Measurements from ENCODE around the gene TRIM9.

Gene TRIM9

GRCh38 chr14:51131516-51131915 is 36.6 kb upstream of the TRIM9 start:
- Histone ChIP-seq H3K4me3 (ENCODE audit: low read depth in 1 of 2, low read length in 1 of 2) (no peak overlapping the region), H3K27ac (peak overlapping the region; percentile 32), H3K27me3 (no peaks in the 10 kb centered on the region), H3K9me3 (no peaks in the 10 kb centered on the region), H3K36me3 (no peaks in the 10 kb centered on the region), H3K4me1 (ENCODE audit: control insufficient read depth in 1 of 2, insufficient read depth in 1 of 2, low read depth in 1 of 2, low read length in 1 of 2) (peaks cover 0 to 16% of the 10 kb centered on the region in 2 experiments)
- no peak for TF ChIP-seq CTCF (IDR thresholded peaks at IDR 0.05)

- no peak for TF ChIP-seq CTCF (IDR thresholded peaks at IDR 0.05)
- no peaks in the 10 kb centered on the region for H3K27me3 ChIP-seq
- H3K4me1 ChIP-seq (ENCODE audit: control insufficient read depth in 1 of 2, insufficient read depth in 1 of 2, low read depth in 1 of 2, low read length in 1 of 2) = peaks cover 0 to 16% of the 10 kb centered on the region in 2 experiments
- no peaks in the 10 kb centered on the region for H3K36me3 ChIP-seq
- H3K27ac ChIP-seq = no peak overlapping the region
- H3K4me3 ChIP-seq (ENCODE audit: low read depth in 1 of 2, low read length in 1 of 2) = no peak overlapping the region
- no peaks in the 10 kb centered on the region for H3K9me3 ChIP-seq
Observed at GRCh38 chr14:51129130-51129529, 34.2 kb upstream of the TRIM9 start.

- Histone ChIP-seq H3K4me3 (ENCODE audit: low read depth in 1 of 2, low read length in 1 of 2) (no peak overlapping the region), H3K9me3 (no peaks in the 10 kb centered on the region), H3K36me3 (no peaks in the 10 kb centered on the region), H3K27me3 (no peaks in the 10 kb centered on the region), H3K27ac (no peak overlapping the region), H3K4me1 (ENCODE audit: control insufficient read depth in 1 of 2, insufficient read depth in 1 of 2, low read depth in 1 of 2, low read length in 1 of 2) (no peaks in the 10 kb centered on the region)
- no peak for TF ChIP-seq CTCF (IDR thresholded peaks at IDR 0.05)
Observed at GRCh38 chr14:51124029-51124428, 29.1 kb upstream of the TRIM9 start.

GRCh38 chr14:51121096-51121495 is 26.2 kb upstream of the TRIM9 start:
- H3K27ac ChIP-seq = no peak overlapping the region
- H3K27me3 ChIP-seq = no peaks in the 10 kb centered on the region
- no peaks in the 10 kb centered on the region for H3K4me1 ChIP-seq (ENCODE audit: control insufficient read depth in 1 of 2, insufficient read depth in 1 of 2, low read depth in 1 of 2, low read length in 1 of 2)
- H3K4me3 ChIP-seq (ENCODE audit: low read depth in 1 of 2, low read length in 1 of 2) = no peak overlapping the region
- TF ChIP-seq CTCF (IDR thresholded peaks at IDR 0.05) = no peak
- no peaks in the 10 kb centered on the region for H3K9me3 ChIP-seq
- H3K36me3 ChIP-seq = no peaks in the 10 kb centered on the region

GRCh38 chr14:51119411-51120051 is 24.6 kb upstream of the TRIM9 start:
- Histone ChIP-seq H3K27me3 (no peaks in the 10 kb centered on the region), H3K4me3 (ENCODE audit: low read depth in 1 of 2, low read length in 1 of 2) (no peak overlapping the region), H3K27ac (no peak overlapping the region), H3K9me3 (no peaks in the 10 kb centered on the region), H3K36me3 (no peaks in the 10 kb centered on the region), H3K4me1 (ENCODE audit: control insufficient read depth in 1 of 2, insufficient read depth in 1 of 2, low read depth in 1 of 2, low read length in 1 of 2) (no peaks in the 10 kb centered on the region)
- no peak for TF ChIP-seq CTCF (IDR thresholded peaks at IDR 0.05)

Measured in neutrophil (primary cell).